Skeletal muscle cell (primary cell): ENCODE data around the gene LRRTM2.
"Not testable (repeated sequence)": the region's sequence is repeated elsewhere in the genome, so short reads cannot be mapped to it uniquely, and the experiment has no call there.

Source experiments
- DNase-seq: peaks from one replicate; pipeline ENCODE4 v3.0.0-alpha.2; 2010; ENCODE audit warnings: low read depth
- H3K4me3 ChIP-seq: 2 replicates; pipeline ENCODE4 v1.5.1; 2011; ENCODE audit warnings: low read depth, mild to moderate bottlenecking, control low read depth, low read length, moderate library complexity

LRRTM2 gene

GRCh38 chr5:138844125-138844461 is 31.0 kb downstream of the LRRTM2 start:
- DNase-seq: no peak
- no peak overlapping the region for H3K4me3 ChIP-seq

DNA sequence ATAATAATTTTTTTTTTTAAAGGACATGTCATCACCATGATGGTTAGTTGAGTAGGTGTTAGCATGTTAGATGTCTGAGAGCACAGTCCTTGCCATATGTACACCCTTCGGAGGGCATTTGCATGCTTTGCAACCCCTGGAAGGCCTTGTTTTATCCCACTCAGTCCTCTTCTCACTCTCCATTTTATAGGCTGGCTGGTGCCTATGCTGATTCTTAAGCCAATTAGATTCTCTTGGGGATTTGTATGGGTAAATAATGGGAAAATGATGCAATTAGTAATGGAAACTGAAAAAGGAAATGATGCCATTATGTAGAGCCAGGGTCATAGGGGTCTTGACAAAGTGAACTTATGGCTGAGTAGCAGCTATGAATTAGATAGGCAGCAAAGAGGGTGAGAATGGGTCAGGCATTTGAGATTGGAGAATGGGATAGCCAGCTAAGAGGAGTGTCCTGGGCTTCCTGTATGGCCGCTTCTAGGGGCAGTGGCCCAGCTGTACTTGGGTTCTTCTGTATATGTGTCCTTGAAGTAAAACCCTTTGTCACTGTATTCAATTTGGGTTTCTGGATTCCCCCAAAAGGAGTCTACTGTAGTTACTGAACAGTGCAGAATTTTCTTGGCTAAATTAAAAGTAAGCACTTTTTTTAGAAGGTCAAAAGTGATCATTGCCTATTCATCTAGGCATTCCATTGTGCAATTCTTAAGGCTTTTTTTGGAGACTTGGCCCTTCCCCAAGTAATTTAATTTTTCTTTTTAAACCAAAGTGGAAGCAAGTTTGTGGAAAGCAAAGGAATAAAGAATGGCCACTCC is 31.6 kb downstream of the LRRTM2 start:
- H3K4me3 ChIP-seq: no peak overlapping the region
- no peak for DNase-seq

DNA sequence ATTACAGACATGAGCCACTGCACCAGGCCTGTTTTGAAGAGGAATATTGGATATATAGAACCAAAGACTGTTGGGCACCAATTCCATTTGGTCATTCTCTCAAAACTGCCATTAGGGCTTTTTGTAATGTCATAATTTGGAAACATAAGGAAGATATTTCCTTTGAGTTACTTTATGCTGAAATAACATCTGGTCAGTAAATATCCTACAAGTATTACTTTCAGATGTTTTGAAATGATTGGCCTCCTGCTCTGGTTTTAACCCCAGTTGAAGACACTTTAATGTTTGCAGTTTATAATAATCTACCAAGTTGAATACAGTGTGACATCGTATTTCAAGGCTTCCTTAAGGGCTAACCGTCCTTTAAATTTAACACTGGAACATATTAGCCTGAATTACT is 33.6 kb downstream of the LRRTM2 start:
- no peak overlapping the region for H3K4me3 ChIP-seq
- no peak for DNase-seq

DNA sequence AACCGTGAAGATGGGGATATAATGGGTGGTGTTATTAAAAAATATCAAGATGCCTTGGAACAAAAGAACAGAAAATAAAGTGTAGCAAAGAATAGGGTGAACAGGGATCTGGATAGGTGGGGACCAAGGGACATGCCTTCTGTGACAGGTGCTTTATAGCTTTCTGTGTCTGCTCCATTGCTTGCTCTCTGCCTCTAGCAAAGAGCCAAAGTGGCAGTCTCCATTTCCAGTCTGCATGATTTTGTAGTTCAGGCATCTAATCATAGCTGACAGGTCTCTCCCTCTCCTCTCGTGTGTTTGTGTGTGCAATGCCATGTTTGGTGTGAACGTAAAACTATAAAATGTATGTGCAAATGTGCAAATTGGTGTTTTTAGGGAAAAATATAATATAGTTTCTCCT is 35.0 kb downstream of the LRRTM2 start:
- no peak for DNase-seq

GRCh38 chr5:138837160-138837559 is 38.0 kb downstream of the LRRTM2 start:
- no peak overlapping the region for H3K4me3 ChIP-seq
- DNase-seq: no peak

More for the DNA sequence above, 35.0 kb downstream of the LRRTM2 start:
- H3K4me3 ChIP-seq: no peak overlapping the region

DNA sequence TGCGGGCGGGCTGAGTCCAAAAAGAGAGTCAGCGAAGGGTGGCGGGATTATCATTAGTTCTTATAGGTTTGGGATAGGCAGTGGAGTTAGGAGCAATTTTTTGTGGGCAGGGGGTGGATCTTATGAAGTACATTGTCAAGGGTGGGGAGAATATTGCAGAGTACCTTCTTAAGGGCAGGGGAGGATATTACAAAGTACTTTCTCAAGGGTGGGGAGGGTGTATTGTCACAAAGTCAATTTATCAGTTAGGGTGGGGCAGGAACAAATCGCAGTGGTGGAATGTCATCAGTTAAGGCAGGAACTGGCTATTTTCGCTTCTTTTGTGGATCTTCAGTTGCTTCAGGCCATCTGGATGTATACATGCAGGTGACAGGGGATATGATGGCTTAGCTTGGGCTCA is 40.3 kb downstream of the LRRTM2 start:
- not testable (repeated sequence) for DNase-seq, H3K4me3 ChIP-seq

- H3K4me3 ChIP-seq: no peak overlapping the region
- DNase-seq: no peak
Measured at GRCh38 chr5:138833726-138834480, 41.2 kb downstream of the LRRTM2 start.

GRCh38 chr5:138833080-138833479 is 42.1 kb downstream of the LRRTM2 start:
- no peak for DNase-seq
- no peak overlapping the region for H3K4me3 ChIP-seq

GRCh38 chr5:138832218-138832617 is 42.9 kb downstream of the LRRTM2 start:
- no peak overlapping the region for H3K4me3 ChIP-seq
- DNase-seq: no peak

DNA sequence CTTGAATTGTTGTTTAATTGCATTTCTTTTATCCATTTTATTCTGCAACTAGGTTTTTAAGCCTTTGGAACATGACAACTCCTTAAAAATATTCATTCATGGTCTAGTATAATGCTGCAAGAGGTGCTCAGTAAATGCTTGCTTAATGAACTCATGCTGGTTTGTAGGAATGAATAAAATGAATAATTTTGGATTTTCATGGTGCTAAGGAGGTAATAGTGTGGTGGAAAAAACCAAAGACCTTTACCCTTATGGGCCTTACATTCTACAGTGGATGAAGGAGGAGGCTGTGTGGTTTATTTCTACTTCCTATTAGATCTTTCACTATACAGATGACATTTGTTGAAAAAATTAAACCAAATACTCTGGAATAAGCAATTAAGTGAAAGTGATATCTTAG is 43.4 kb downstream of the LRRTM2 start:
- no peak overlapping the region for H3K4me3 ChIP-seq
- no peak for DNase-seq

DNA sequence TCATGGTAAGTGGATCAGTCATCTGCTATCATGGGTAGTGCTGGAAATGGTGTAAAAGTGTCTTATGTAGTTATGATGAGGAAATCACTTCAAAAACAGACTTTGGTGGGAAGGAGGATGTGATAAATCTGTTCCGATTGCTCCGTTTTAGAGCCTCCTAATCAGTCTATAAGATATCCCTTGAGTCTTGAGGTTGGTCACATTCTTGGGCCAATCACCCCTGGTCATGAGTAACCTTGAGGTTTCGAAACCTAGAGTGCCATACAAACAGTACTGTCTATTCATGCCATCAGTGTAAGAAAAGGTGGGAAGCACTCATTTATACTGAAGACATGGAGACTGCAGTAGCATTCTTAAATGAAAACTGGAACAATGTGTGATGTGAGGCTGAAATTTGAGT is 45.8 kb downstream of the LRRTM2 start:
- H3K4me3 ChIP-seq: no peak overlapping the region
- DNase-seq: no peak

GRCh38 chr5:138828556-138828955 is 46.6 kb downstream of the LRRTM2 start:
- H3K4me3 ChIP-seq: no peak overlapping the region
- DNase-seq: no peak

GRCh38 chr5:138824924-138825863 is 49.9 kb downstream of the LRRTM2 start:
- H3K4me3 ChIP-seq: no peak overlapping the region
- no peak for DNase-seq

- no peak overlapping the region for H3K4me3 ChIP-seq
- no peak for DNase-seq
Measured at GRCh38 chr5:138824516-138824915, 50.6 kb downstream of the LRRTM2 start.

- DNase-seq: no peak
- no peak overlapping the region for H3K4me3 ChIP-seq
Measured at GRCh38 chr5:138820695-138821094, 54.4 kb downstream of the LRRTM2 start.

- DNase-seq: no peak
- no peak overlapping the region for H3K4me3 ChIP-seq
Measured at GRCh38 chr5:138819081-138819480, 56.1 kb downstream of the LRRTM2 start.
